ENCODE results near the gene YWHAE.

GRCh38 chr17:1375615-1376014 is 24.4 kb downstream of the YWHAE start:
- no peak for TF ChIP-seq POLR2AphosphoS5 (IDR thresholded peaks at IDR 0.05; ENCODE audit: low read depth, low read length)
- TF ChIP-seq, protein P1, sequence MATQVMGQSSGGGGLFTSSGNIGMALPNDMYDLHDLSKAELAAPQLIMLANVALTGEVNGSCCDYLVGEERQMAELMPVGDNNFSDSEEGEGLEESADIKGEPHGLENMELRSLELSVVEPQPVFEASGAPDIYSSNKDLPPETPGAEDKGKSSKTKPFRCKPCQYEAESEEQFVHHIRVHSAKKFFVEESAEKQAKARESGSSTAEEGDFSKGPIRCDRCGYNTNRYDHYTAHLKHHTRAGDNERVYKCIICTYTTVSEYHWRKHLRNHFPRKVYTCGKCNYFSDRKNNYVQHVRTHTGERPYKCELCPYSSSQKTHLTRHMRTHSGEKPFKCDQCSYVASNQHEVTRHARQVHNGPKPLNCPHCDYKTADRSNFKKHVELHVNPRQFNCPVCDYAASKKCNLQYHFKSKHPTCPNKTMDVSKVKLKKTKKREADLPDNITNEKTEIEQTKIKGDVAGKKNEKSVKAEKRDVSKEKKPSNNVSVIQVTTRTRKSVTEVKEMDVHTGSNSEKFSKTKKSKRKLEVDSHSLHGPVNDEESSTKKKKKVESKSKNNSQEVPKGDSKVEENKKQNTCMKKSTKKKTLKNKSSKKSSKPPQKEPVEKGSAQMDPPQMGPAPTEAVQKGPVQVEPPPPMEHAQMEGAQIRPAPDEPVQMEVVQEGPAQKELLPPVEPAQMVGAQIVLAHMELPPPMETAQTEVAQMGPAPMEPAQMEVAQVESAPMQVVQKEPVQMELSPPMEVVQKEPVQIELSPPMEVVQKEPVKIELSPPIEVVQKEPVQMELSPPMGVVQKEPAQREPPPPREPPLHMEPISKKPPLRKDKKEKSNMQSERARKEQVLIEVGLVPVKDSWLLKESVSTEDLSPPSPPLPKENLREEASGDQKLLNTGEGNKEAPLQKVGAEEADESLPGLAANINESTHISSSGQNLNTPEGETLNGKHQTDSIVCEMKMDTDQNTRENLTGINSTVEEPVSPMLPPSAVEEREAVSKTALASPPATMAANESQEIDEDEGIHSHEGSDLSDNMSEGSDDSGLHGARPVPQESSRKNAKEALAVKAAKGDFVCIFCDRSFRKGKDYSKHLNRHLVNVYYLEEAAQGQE (IDR thresholded peaks at IDR 0.05; ENCODE audit: insufficient read depth in 1 of 2, low read depth in 2 of 2, low read length in 2 of 2): no peak
- no peak for TF ChIP-seq SIN3A (IDR thresholded peaks at IDR 0.05; ENCODE audit: borderline replicate concordance, insufficient read depth, low read length)
- TF ChIP-seq TAF1 (IDR thresholded peaks at IDR 0.05; ENCODE audit: borderline replicate concordance, insufficient read depth, low read length): no peak
- no peak for TF ChIP-seq FOXP2 (optimal IDR thresholded peaks at IDR 0.05; ENCODE audit: borderline replicate concordance, extremely low read depth, extremely low read length, insufficient read depth)

Measured in PFSK-1 (cell line).